Measurements from ENCODE around the gene PTPRD.
A peak's percentile ranks its signal among the peaks of the same experiment; 100 is the strongest.

Gene PTPRD

DNA sequence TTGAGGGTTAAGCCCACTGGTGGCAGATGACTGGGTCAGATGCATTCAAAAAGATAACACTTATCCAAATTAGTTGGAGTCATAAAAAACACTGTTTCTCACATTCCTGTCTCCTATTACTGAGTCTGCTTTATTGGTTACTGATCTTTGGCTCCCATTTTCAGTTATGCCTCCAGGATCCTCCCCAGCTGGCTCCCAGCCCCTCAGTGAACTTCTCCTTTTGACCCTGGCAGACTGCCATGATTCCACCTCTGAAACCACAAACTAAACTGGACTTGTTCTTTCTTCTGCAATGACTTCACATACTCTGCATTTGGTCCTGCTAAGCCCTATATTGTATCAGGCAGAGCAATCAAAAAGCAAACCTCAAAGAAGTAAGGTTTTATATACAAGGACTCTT is 1952.4 kb downstream of the PTPRD start (continued):
- TF ChIP-seq ZNF768 (tag by site-specific recombination; IDR thresholded peaks at IDR 0.05) (no peak), ZNF561 (tag by site-specific recombination; IDR thresholded peaks at IDR 0.05; ENCODE audit: borderline replicate concordance) (peak; percentile 54; the same call in 1 of the 2 replicates), ZBTB48 (tag by site-specific recombination; IDR thresholded peaks at IDR 0.05) (no peak), ZNF394 (tag by site-specific recombination; IDR thresholded peaks at IDR 0.05; ENCODE audit: borderline replicate concordance) (no peak), ZXDB (tag by site-specific recombination; IDR thresholded peaks at IDR 0.05) (peak; percentile 43; the same call in 1 of the 2 replicates), OSR2 (tag by site-specific recombination; IDR thresholded peaks at IDR 0.05) (peak; percentile 79), ZNF555 (tag by site-specific recombination; conservative IDR thresholded peaks at IDR 0.05) (no peak)
- TF ChIP-seq, protein P1, sequence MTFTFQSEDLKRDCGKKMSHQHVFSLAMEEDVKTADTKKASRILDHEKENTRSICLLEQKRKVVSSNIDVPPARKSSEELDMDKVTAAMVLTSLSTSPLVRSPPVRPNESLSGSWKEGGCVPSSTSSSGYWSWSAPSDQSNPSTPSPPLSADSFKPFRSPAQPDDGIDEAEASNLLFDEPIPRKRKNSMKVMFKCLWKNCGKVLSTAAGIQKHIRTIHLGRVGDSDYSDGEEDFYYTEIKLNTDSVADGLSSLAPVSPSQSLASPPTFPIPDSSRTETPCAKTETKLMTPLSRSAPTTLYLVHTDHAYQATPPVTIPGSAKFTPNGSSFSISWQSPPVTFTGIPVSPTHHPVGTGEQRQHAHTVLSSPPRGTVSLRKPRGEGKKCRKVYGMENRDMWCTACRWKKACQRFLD (tag by site-specific recombination; IDR thresholded peaks at IDR 0.05), result no peak
- TF ChIP-seq, protein P2, sequence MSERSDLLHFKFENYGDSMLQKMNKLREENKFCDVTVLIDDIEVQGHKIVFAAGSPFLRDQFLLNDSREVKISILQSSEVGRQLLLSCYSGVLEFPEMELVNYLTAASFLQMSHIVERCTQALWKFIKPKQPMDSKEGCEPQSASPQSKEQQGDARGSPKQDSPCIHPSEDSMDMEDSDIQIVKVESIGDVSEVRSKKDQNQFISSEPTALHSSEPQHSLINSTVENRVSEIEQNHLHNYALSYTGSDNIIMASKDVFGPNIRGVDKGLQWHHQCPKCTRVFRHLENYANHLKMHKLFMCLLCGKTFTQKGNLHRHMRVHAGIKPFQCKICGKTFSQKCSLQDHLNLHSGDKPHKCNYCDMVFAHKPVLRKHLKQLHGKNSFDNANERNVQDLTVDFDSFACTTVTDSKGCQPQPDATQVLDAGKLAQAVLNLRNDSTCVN (tag by site-specific recombination; optimal IDR thresholded peaks at IDR 0.05), result no peak

DNA sequence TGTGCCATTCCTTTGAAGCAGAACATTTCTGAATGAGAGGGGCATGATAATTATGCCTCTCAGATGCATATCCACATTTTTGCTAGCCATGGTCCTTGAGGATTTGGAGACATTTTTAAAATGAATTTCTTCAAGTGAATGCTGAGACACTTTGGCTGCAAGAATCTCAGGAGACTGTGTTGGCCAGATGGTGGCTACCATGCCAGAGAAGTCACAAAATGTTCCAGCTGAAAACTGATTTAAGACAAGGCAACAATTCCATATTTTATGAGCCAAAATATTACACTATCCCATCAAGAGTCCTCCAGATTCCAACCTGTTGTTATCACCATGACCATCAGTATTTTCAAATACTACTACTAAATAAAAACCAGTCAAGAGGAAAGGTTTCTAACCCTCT is 1953.7 kb downstream of the PTPRD start:
- Histone ChIP-seq H3K36me3 (ENCODE audit: control insufficient read depth in 2 of 2, insufficient read depth in 1 of 2, low read length in 2 of 2) (no peaks in the 10 kb centered on the region), H3K4me3 (ENCODE audit: low read depth, low read length) (no peak overlapping the region), H3K4me1 (ENCODE audit: control insufficient read depth, insufficient read depth, low read length) (peaks cover 4% of the 10 kb centered on the region; the same call in 1 of the 2 replicates), H3K9me3 (ENCODE audit: control insufficient read depth, insufficient read depth, low read depth, low read length) (no peaks in the 10 kb centered on the region), H3K27ac (ENCODE audit: extremely low read depth, low read depth, low read length) (no peak overlapping the region)
- ChIA-PET CTCF (interaction anchor here (0.6 kb wide), 1 partner anchor 24 kb away, joined by 3 read pairs; no protein-coding TSS in a partner anchor), POLR2A (no interaction called here)
- TF ChIP-seq, protein P3, sequence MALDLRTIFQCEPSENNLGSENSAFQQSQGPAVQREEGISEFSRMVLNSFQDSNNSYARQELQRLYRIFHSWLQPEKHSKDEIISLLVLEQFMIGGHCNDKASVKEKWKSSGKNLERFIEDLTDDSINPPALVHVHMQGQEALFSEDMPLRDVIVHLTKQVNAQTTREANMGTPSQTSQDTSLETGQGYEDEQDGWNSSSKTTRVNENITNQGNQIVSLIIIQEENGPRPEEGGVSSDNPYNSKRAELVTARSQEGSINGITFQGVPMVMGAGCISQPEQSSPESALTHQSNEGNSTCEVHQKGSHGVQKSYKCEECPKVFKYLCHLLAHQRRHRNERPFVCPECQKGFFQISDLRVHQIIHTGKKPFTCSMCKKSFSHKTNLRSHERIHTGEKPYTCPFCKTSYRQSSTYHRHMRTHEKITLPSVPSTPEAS (tag by site-specific recombination; IDR thresholded peaks at IDR 0.05), result no peak
- TF ChIP-seq ZNF549 (tag by site-specific recombination; IDR thresholded peaks at IDR 0.05) (no peak), PRDM1 (tag by site-specific recombination; IDR thresholded peaks at IDR 0.05) (no peak), ZNF561 (tag by site-specific recombination; IDR thresholded peaks at IDR 0.05; ENCODE audit: borderline replicate concordance) (no peak), ZNF791 (tag by site-specific recombination; IDR thresholded peaks at IDR 0.05) (no peak), ZNF560 (tag by site-specific recombination; IDR thresholded peaks at IDR 0.05; ENCODE audit: borderline replicate concordance) (no peak), KLF1 (tag by site-specific recombination; IDR thresholded peaks at IDR 0.05) (no peak), ZNF670 (tag by site-specific recombination; IDR thresholded peaks at IDR 0.05; ENCODE audit: low read depth) (no peak), ZNF658 (tag by site-specific recombination; IDR thresholded peaks at IDR 0.05) (no peak), ZNF707 (tag by site-specific recombination; IDR thresholded peaks at IDR 0.05) (no peak), GLI4 (tag by site-specific recombination; IDR thresholded peaks at IDR 0.05) (no peak), ZNF354C (tag by site-specific recombination; IDR thresholded peaks at IDR 0.05; ENCODE audit: borderline replicate concordance, low read depth) (no peak), ZNF221 (tag by site-specific recombination; IDR thresholded peaks at IDR 0.05; ENCODE audit: borderline replicate concordance) (no peak), ZSCAN30 (tag by site-specific recombination; IDR thresholded peaks at IDR 0.05) (no peak)
- TF ChIP-seq, protein P4, sequence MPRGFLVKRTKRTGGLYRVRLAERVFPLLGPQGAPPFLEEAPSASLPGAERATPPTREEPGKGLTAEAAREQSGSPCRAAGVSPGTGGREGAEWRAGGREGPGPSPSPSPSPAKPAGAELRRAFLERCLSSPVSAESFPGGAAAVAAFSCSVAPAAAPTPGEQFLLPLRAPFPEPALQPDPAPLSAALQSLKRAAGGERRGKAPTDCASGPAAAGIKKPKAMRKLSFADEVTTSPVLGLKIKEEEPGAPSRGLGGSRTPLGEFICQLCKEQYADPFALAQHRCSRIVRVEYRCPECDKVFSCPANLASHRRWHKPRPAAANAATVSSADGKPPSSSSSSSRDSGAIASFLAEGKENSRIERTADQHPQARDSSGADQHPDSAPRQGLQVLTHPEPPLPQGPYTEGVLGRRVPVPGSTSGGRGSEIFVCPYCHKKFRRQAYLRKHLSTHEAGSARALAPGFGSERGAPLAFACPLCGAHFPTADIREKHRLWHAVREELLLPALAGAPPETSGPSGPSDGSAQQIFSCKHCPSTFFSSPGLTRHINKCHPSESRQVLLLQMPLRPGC (tag by site-specific recombination; IDR thresholded peaks at IDR 0.05), result no peak
- TF ChIP-seq, protein P5, sequence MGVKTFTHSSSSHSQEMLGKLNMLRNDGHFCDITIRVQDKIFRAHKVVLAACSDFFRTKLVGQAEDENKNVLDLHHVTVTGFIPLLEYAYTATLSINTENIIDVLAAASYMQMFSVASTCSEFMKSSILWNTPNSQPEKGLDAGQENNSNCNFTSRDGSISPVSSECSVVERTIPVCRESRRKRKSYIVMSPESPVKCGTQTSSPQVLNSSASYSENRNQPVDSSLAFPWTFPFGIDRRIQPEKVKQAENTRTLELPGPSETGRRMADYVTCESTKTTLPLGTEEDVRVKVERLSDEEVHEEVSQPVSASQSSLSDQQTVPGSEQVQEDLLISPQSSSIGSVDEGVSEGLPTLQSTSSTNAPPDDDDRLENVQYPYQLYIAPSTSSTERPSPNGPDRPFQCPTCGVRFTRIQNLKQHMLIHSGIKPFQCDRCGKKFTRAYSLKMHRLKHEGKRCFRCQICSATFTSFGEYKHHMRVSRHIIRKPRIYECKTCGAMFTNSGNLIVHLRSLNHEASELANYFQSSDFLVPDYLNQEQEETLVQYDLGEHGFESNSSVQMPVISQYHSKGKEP (tag by site-specific recombination; IDR thresholded peaks at IDR 0.05), result no peak
- TF ChIP-seq, protein P6, sequence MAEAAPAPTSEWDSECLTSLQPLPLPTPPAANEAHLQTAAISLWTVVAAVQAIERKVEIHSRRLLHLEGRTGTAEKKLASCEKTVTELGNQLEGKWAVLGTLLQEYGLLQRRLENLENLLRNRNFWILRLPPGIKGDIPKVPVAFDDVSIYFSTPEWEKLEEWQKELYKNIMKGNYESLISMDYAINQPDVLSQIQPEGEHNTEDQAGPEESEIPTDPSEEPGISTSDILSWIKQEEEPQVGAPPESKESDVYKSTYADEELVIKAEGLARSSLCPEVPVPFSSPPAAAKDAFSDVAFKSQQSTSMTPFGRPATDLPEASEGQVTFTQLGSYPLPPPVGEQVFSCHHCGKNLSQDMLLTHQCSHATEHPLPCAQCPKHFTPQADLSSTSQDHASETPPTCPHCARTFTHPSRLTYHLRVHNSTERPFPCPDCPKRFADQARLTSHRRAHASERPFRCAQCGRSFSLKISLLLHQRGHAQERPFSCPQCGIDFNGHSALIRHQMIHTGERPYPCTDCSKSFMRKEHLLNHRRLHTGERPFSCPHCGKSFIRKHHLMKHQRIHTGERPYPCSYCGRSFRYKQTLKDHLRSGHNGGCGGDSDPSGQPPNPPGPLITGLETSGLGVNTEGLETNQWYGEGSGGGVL (tag by site-specific recombination; IDR thresholded peaks at IDR 0.05), result no peak
- TF ChIP-seq, protein P7, sequence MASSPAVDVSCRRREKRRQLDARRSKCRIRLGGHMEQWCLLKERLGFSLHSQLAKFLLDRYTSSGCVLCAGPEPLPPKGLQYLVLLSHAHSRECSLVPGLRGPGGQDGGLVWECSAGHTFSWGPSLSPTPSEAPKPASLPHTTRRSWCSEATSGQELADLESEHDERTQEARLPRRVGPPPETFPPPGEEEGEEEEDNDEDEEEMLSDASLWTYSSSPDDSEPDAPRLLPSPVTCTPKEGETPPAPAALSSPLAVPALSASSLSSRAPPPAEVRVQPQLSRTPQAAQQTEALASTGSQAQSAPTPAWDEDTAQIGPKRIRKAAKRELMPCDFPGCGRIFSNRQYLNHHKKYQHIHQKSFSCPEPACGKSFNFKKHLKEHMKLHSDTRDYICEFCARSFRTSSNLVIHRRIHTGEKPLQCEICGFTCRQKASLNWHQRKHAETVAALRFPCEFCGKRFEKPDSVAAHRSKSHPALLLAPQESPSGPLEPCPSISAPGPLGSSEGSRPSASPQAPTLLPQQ (tag by site-specific recombination; IDR thresholded peaks at IDR 0.05), result no peak
